Activated T-helper 17 cell treated with anti-CD3 and anti-CD28 coated beads, Interleukin-2, amount 50 U/mL, for 72 hours (primary cell): ENCODE measurements around the gene STOML2. TPM values are rescaled to one million over a fixed set of nuclear protein-coding genes. Genes with fewer than 3 reads are reported as not detected.
A peak's percentile ranks its signal among the peaks of the same experiment; 100 is the strongest.
"Not testable (repeated sequence)": the region's sequence is repeated elsewhere in the genome, so short reads cannot be mapped to it uniquely, and the experiment has no call there.

Experiments used
- ATAC-seq: fragments of 150-1000 bp; cut with Tn5 transposase; replicated peaks from 2 replicates; pipeline ENCODE4 v1.10.0; 2021; ENCODE audit warnings: mild to moderate bottlenecking, moderate library complexity
- H3K27ac Mint-ChIP-seq: one replicate; pipeline ENCODE4 v1.8.0; 2022; ENCODE audit warnings: mixed read lengths
- H3K27me3 Mint-ChIP-seq: one replicate; pipeline ENCODE4 v1.8.0; 2022; ENCODE audit warnings: mixed read lengths
- H3K36me3 Mint-ChIP-seq: one replicate; pipeline ENCODE4 v1.8.0; 2022; ENCODE audit warnings: low read depth, mild to moderate bottlenecking, mixed read lengths
- H3K4me1 Mint-ChIP-seq: one replicate; pipeline ENCODE4 v1.8.0; 2022; ENCODE audit warnings: mixed read lengths
- H3K4me3 Mint-ChIP-seq: one replicate; pipeline ENCODE4 v1.8.0; 2022; ENCODE audit warnings: mild to moderate bottlenecking, mixed read lengths
- H3K9me3 Mint-ChIP-seq: one replicate; pipeline ENCODE4 v1.8.0; 2022; ENCODE audit warnings: mixed read lengths
- total RNA-seq, 2 donors: library from RNA; stranded (reverse); gene quantifications; one replicate each; pipeline ENCODE4 v1.2.3, GENCODE V29; 2022

The STOML2 gene
- total RNA-seq = 100 to 1,000 TPM; 117 to 226 TPM

- Mint-ChIP-seq H3K4me3 (peak within 1 kb of the TSS; percentile 85), H3K36me3 (peaks cover 78% of the 10 kb centered on the region), H3K27me3 (no peaks in the 10 kb centered on the region), H3K4me1 (peaks cover 24% of the 10 kb centered on the region), H3K9me3 (no peaks in the 10 kb centered on the region), H3K27ac (peak within 1 kb of the TSS; percentile 93)
- peak; percentile 100 for ATAC-seq
Measured at GRCh38 chr9:35102769-35103659, at the start of gene STOML2. Gene STOML2, minus strand, starts transcription at chr9:35103131. Its CDS starts 37 bp downstream, at chr9:35103094.

DNA sequence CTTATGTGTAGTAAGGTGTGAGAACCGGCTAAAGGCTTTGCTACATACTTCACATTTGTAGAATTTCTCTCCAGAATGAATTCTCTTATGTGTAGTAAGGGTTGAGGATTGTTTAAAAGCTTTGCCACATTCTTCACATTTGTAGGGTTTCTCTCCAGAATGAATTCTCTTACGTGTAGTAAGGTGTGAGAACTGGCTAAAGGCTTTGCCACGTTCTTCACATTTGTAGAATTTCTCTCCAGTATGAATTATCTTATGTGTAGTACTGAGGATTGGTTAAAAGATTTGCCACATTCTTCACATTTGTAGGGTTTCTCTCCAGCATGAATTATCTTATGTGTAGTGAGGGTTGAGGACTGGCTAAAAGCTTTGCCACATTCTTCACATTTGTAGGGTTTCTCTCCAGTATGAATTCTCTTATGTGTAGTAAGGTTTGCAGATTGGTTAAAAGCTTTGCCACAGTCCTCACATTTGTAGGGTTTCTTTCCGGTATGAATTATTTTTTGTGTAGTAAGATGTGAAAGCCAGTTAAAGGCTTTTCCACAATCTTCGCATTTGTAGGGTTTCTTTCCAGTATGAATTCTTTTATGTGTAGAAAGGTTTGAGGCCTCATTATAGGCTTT, 45.1 kb upstream of the STOML2 start:
- H3K4me1 Mint-ChIP-seq, H3K36me3 Mint-ChIP-seq, H3K27ac Mint-ChIP-seq, ATAC-seq, H3K27me3 Mint-ChIP-seq, H3K4me3 Mint-ChIP-seq: not testable (repeated sequence)
- peaks cover 22% of the 10 kb centered on the region for H3K9me3 Mint-ChIP-seq

GRCh38 chr9:35142037-35142436, 39.1 kb upstream of the STOML2 start:
- Mint-ChIP-seq H3K27ac (no peak overlapping the region), H3K36me3 (no peaks in the 10 kb centered on the region), H3K27me3 (peaks cover 2% of the 10 kb centered on the region), H3K4me3 (no peak overlapping the region), H3K9me3 (peaks cover 3% of the 10 kb centered on the region), H3K4me1 (no peaks in the 10 kb centered on the region)
- no peak for ATAC-seq

GRCh38 chr9:35140093-35140492, 37.2 kb upstream of the STOML2 start:
- no peak overlapping the region for H3K27ac Mint-ChIP-seq
- no peaks in the 10 kb centered on the region for H3K4me1 Mint-ChIP-seq
- no peak overlapping the region for H3K4me3 Mint-ChIP-seq
- peaks cover 2% of the 10 kb centered on the region for H3K27me3 Mint-ChIP-seq
- H3K36me3 Mint-ChIP-seq = no peaks in the 10 kb centered on the region
- H3K9me3 Mint-ChIP-seq = peaks cover 3% of the 10 kb centered on the region
- ATAC-seq = no peak

- no peak overlapping the region for H3K27ac Mint-ChIP-seq
- no peak for ATAC-seq
- peaks cover 2% of the 10 kb centered on the region for H3K27me3 Mint-ChIP-seq
- no peaks in the 10 kb centered on the region for H3K36me3 Mint-ChIP-seq
- no peaks in the 10 kb centered on the region for H3K4me1 Mint-ChIP-seq
- H3K4me3 Mint-ChIP-seq = no peak overlapping the region
- peaks cover 3% of the 10 kb centered on the region for H3K9me3 Mint-ChIP-seq
Measured at GRCh38 chr9:35136866-35137265, 33.9 kb upstream of the STOML2 start.

GRCh38 chr9:35135988-35136387, 33.1 kb upstream of the STOML2 start:
- H3K27me3 Mint-ChIP-seq = peaks cover 2% of the 10 kb centered on the region
- H3K4me1 Mint-ChIP-seq = no peaks in the 10 kb centered on the region
- H3K36me3 Mint-ChIP-seq = no peaks in the 10 kb centered on the region
- peaks cover 3% of the 10 kb centered on the region for H3K9me3 Mint-ChIP-seq
- no peak overlapping the region for H3K4me3 Mint-ChIP-seq
- ATAC-seq = no peak
- H3K27ac Mint-ChIP-seq = no peak overlapping the region

DNA sequence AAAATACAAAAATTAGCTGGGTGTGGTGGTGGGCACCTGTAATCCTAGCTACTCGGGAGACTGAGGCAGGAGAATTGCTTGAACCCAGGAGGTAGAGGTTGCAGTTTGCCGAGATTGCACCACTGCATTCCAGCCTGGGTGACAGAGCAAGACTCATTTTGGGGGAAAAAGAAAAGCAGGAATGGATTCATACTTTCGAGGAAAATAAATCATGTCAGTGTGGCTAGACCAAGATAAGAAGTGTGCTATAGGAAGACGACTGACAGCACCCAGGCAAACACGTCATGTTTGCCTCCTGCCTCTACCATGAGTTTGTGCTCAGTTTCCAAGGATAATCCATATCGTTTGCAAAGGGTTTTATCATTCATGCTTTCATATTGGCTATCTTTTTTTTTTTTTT, 32.0 kb upstream of the STOML2 start:
- no peaks in the 10 kb centered on the region for H3K36me3 Mint-ChIP-seq
- no peak overlapping the region for H3K27ac Mint-ChIP-seq
- H3K9me3 Mint-ChIP-seq = no peaks in the 10 kb centered on the region
- no peak for ATAC-seq
- H3K4me3 Mint-ChIP-seq = no peak overlapping the region
- H3K27me3 Mint-ChIP-seq = peaks cover 2% of the 10 kb centered on the region
- no peaks in the 10 kb centered on the region for H3K4me1 Mint-ChIP-seq

DNA sequence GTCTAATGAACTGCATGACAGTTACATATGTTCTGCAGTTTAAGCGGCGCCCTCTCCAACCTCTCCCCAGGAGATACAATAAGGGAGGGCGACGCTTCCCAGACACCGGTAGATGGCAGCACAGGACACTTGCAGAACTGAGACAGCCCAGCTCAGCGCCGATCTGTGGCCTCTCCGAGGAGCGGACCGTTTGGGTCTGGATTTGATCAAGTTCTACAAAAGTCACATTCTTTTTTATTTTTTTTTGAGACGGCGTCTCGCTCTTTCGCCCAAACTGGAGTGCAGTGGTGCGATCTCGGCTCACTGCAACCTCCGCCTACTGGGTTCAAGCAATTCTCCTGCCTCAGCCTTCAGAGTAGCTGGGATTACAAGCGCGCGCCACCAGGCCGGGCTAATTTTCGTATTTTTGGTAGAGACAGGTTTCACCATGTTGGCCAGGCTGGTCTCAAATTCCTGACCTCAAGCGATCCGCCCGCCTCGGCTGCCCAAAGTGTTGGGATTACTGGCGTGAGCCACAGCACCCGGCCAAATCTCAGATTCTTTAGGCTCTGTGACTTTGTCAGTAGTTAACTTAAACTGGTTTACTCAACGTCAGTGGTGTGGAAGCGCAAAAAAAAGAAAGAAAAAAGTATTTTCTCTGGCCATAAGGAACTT, 14.1 kb upstream of the STOML2 start:
- Mint-ChIP-seq H3K27me3 (no peaks in the 10 kb centered on the region), H3K4me3 (peak overlapping the region; percentile 80), H3K27ac (peak overlapping the region; percentile 83), H3K4me1 (peaks cover 23% of the 10 kb centered on the region), H3K9me3 (no peaks in the 10 kb centered on the region), H3K36me3 (no peaks in the 10 kb centered on the region)
- peak; percentile 70 for ATAC-seq

DNA sequence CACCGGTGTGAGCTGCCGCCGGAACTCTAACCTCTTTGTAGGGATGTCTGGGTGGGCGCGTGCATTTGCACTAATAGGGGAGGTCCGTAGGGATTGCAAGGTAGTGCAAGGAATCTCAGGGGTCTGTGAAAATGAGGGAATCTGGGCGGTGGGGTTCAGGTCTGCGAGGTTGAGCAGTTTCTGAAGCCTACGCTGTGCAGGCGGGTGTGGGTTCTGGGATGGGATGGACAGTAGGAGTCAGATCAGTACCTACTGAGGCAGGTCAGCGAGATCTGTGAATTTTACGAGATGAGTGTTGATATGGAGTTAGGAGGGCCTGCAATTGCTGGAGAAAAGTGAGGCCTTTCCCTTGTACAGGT, 13.6 kb upstream of the STOML2 start:
- H3K36me3 Mint-ChIP-seq = no peaks in the 10 kb centered on the region
- no peaks in the 10 kb centered on the region for H3K27me3 Mint-ChIP-seq
- H3K9me3 Mint-ChIP-seq = no peaks in the 10 kb centered on the region
- peaks cover 27% of the 10 kb centered on the region for H3K4me1 Mint-ChIP-seq
- H3K27ac Mint-ChIP-seq = peak overlapping the region; percentile 83
- ATAC-seq = no peak
- peak overlapping the region; percentile 80 for H3K4me3 Mint-ChIP-seq

DNA sequence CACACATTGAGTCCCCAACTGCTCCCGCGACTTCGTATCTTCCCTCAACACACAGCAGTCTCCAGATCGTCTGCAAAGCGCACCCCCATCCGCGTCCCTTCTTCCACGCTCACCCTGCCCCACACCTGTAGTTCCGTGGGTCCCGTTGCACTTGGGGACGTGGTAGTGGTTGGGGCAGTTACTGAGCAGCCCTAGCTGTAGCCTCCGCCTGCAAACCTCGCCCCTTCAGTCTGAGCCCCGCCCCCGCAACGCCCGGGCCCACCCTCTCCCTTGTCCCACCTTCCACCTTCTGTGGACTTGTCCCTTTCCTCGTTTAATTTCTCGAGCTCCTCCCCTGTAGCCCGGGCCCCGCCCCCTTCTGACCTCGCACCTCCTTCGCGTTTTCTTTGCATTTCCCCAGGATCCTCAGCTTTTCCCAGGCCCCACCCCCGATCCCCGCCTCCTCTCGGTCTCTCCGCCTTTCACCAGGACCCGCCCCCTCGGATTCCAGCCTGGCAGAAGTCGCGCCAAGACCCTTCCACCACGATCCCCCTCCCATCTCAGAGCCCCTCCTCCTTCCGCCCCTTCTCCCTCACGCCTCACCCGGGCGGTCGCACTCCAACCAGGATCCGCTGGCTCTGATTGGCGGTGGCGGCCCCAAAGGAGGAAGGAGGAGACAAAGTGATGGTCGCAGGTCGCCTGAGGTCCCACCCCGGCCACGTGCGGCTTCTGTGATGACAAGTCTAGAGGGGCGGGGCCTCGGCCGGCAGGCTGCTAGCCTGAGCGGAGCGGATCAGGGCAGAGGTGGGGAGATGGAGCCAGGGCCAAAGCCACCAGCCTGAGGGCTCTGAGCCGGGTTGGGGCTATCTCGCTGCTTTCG, 13.0 kb upstream of the STOML2 start, which contains the start of gene ATOSB:
Gene ATOSB (minus strand): TSS at position 183 of the 859 bp plus-strand sequence. CDS start 7,588 bp downstream, outside the sequence.
- Mint-ChIP-seq H3K4me3 (peak within 1 kb of the TSS; percentile 80), H3K9me3 (no peaks in the 10 kb centered on the region), H3K27me3 (no peaks in the 10 kb centered on the region), H3K4me1 (peaks cover 27% of the 10 kb centered on the region), H3K36me3 (no peaks in the 10 kb centered on the region), H3K27ac (peak within 1 kb of the TSS; percentile 83)
- ATAC-seq = peak; percentile 69

DNA sequence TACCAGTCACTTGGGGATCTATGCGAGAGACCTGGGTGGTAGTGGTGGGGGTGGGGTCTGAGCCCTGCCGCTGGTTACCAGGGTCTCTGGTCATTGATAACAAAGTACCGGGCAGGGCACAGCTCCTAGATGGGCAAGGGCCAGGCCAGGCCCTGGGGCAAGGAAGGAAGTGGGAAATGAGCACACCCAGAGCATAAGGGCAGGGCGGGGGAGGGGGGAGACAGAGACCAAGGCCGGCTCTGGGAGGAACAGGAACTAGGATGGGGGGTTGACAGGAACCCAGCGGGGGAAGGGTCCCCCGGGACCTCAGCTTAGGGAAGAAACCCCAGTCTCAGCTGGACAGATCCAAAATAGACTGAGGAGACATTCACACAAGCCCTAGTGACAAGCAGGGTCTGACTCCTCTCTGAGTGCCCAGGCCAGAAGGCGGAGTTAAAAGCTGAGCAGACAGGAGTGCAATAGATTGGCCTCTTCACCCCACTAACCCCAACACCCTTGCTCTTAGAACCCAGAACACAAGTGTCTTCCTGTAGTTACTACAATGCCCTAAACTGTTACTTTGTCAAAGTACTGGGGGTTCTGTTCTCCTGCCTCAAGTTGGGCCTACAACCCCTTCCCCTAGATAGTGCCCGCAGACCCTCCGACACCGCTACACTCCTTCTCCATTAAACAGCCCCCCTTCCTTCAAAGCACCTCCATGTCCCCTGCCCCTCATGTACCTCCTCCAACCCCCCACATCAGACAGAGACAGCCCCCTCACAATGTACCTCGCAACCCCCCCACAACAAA, 12.1 kb upstream of the STOML2 start:
- Mint-ChIP-seq H3K9me3 (no peaks in the 10 kb centered on the region), H3K27me3 (no peaks in the 10 kb centered on the region), H3K27ac (peak overlapping the region; percentile 83), H3K36me3 (no peaks in the 10 kb centered on the region), H3K4me3 (peak overlapping the region; percentile 80), H3K4me1 (peaks cover 27% of the 10 kb centered on the region)
- ATAC-seq = no peak

DNA sequence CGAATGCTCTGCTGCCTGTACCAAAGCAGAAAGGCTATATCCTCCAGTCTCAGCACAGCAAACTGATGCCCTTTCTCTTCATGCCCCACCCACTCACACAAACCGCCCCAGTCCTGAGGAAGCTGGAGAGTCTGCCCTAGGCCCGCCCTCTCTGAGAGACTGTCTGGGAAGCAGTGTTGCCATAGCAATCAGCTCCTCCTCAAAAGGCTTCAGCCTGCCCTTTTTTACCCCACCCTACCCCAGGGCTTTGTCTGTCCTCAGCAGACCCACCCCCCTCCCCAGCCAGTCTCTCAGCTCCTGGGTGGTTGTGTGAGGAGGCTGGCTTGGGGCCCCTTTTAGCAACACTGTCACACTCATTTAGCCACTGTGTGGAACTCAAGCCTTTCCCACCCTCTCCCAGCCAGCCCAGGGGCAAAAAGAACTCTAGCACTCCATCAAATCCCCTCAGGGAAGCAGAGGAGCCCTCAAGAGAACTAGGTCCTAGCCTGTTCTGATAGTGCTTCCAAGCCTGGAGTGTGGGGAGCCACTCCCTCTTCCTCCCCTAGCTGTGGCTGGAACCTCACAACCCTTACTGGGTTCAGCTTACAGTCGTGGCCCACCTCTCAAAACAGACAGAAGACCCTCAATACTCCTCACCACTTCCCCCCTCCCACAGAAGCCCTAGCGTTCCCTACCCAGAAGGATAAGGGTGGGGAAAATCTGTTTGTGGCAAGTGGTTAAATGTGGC, 11.3 kb upstream of the STOML2 start:
- Mint-ChIP-seq H3K4me1 (peaks cover 27% of the 10 kb centered on the region), H3K36me3 (no peaks in the 10 kb centered on the region), H3K27me3 (no peaks in the 10 kb centered on the region), H3K27ac (peak overlapping the region; percentile 83), H3K4me3 (peak overlapping the region; percentile 80), H3K9me3 (no peaks in the 10 kb centered on the region)
- ATAC-seq = peak; percentile 23
